DOHH2 (cell line): ENCODE measurements around the gene AFAP1.

Experiments used
- H3F3A ChIP-seq: fragments of 200-600 bp; sonication (generic), shearing (Covaris generic); 2 replicates; pipeline ENCODE4 v1.6.0; 2016; ENCODE audit warnings: antibody characterized with exemption, mild to moderate bottlenecking; ENCODE audit not compliant: control insufficient read depth, insufficient read depth
- H3K27ac ChIP-seq: fragments of 200-600 bp; sonication (generic); 2 replicates; pipeline ENCODE4 v1.5.1; 2014; ENCODE audit warnings: low read depth, mild to moderate bottlenecking, low read length, moderate library complexity
- H3K27me3 ChIP-seq: fragments of 200-600 bp; sonication (generic); 2 replicates; pipeline ENCODE4 v1.6.1; 2014; ENCODE audit warnings: mild to moderate bottlenecking, low read length, mixed read lengths; ENCODE audit not compliant: control insufficient read depth
- H3K36me3 ChIP-seq: fragments of 200-600 bp; sonication (generic); 2 replicates; pipeline ENCODE4 v1.6.1; 2014; ENCODE audit warnings: mild to moderate bottlenecking, low read length, moderate library complexity, mixed read lengths; ENCODE audit not compliant: control insufficient read depth
- H3K4me1 ChIP-seq: fragments of 200-600 bp; sonication (generic); 2 replicates; pipeline ENCODE4 v1.6.1; 2014; ENCODE audit warnings: mild to moderate bottlenecking, low read length, mixed read lengths; ENCODE audit not compliant: control insufficient read depth
- H3K4me2 ChIP-seq: fragments of 200-600 bp; sonication (generic); 2 replicates; pipeline ENCODE4 v1.6.0; 2014; ENCODE audit warnings: mild to moderate bottlenecking, low read length, moderate library complexity
- H3K4me3 ChIP-seq: fragments of 200-600 bp; sonication (generic); 2 replicates; pipeline ENCODE4 v1.5.1; 2014; ENCODE audit warnings: mild to moderate bottlenecking, low read length, mixed read lengths
- H3K79me2 ChIP-seq: fragments of 200-600 bp; sonication (generic); 2 replicates; pipeline ENCODE4 v1.6.1; 2014; ENCODE audit warnings: mild to moderate bottlenecking, low read length, mixed read lengths; ENCODE audit not compliant: control insufficient read depth
- H3K9me2 ChIP-seq: fragments of 200-600 bp; sonication (generic); replicated peaks from 2 replicates; pipeline ENCODE4 v1.6.1; 2014; ENCODE audit warnings: mild to moderate bottlenecking, low read length, mixed read lengths; ENCODE audit not compliant: control insufficient read depth
- H3K9me3 ChIP-seq: fragments of 200-600 bp; sonication (generic); 2 replicates; pipeline ENCODE4 v1.6.1; 2014; ENCODE audit warnings: antibody characterized with exemption, low read length, mixed read lengths; ENCODE audit not compliant: control insufficient read depth, insufficient read depth
- H4K20me1 ChIP-seq: fragments of 200-600 bp; sonication (generic); 2 replicates; pipeline ENCODE4 v1.6.0; 2014; ENCODE audit warnings: low read depth, mild to moderate bottlenecking, antibody characterized with exemption, low read length, moderate library complexity; ENCODE audit not compliant: control insufficient read depth, insufficient read depth
- EZH2phosphoT487 ChIP-seq: fragments of 200-600 bp; sonication (generic); IDR thresholded peaks from 2 replicates; pipeline ENCODE4 v1.6.1; 2017; ENCODE audit warnings: borderline replicate concordance, mild to moderate bottlenecking, antibody characterized with exemption, low read length, moderate library complexity, mixed read lengths
- TF ChIP-seq, protein P1 (sequence below): fragments of 200-600 bp; sonication (generic); IDR thresholded peaks from one replicate; pipeline ENCODE4 v1.5.1; 2014; ENCODE audit warnings: antibody characterized with exemption, mild to moderate bottlenecking, low read depth, low read length; ENCODE audit not compliant: poor library complexity, severe bottlenecking

AFAP1 gene

GRCh38 chr4:7765666-7766065 lies 174.0 kb downstream of the AFAP1 start:
- no peak overlapping the region for H3K27ac ChIP-seq
- H3K4me3 ChIP-seq = no peak overlapping the region
- TF ChIP-seq, protein P1, sequence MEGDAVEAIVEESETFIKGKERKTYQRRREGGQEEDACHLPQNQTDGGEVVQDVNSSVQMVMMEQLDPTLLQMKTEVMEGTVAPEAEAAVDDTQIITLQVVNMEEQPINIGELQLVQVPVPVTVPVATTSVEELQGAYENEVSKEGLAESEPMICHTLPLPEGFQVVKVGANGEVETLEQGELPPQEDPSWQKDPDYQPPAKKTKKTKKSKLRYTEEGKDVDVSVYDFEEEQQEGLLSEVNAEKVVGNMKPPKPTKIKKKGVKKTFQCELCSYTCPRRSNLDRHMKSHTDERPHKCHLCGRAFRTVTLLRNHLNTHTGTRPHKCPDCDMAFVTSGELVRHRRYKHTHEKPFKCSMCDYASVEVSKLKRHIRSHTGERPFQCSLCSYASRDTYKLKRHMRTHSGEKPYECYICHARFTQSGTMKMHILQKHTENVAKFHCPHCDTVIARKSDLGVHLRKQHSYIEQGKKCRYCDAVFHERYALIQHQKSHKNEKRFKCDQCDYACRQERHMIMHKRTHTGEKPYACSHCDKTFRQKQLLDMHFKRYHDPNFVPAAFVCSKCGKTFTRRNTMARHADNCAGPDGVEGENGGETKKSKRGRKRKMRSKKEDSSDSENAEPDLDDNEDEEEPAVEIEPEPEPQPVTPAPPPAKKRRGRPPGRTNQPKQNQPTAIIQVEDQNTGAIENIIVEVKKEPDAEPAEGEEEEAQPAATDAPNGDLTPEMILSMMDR = no peak
- TF ChIP-seq EZH2phosphoT487 = no peak
- H4K20me1 ChIP-seq = no peaks in the 10 kb centered on the region
- peaks cover 9% of the 10 kb centered on the region; the same call in 1 of the 2 replicates for H3K27me3 ChIP-seq
- no peaks in the 10 kb centered on the region for H3K9me3 ChIP-seq
- H3K36me3 ChIP-seq = no peaks in the 10 kb centered on the region
- no peaks in the 10 kb centered on the region for H3F3A ChIP-seq
- H3K4me2 ChIP-seq = no peak overlapping the region
- H3K9me2 ChIP-seq = no peaks in the 10 kb centered on the region
- peaks cover 3% of the 10 kb centered on the region for H3K4me1 ChIP-seq
- no peaks in the 10 kb centered on the region for H3K79me2 ChIP-seq

DNA sequence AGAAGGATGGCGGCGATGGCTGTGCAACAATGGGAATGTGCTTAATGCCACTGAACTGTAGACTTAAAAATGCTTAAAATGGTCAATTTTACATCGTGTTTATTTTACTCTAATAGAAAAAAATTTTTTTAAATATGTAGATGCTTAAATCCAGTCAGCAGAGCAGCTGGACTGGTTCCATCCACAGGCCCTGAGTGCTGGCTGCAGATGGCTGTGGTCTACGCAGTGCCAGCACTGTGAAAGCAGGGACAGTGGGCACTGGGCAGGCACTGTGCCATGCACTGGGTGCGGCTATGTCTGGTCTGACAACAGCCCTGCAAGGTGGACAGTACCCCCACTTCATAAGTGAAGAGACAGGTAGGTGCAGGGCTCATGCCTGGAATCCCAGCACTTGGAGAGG lies 175.2 kb downstream of the AFAP1 start:
- Histone ChIP-seq H3K4me1 (peaks cover 3% of the 10 kb centered on the region), H3K27me3 (peaks cover 11% of the 10 kb centered on the region; the same call in 1 of the 2 replicates), H3K36me3 (no peaks in the 10 kb centered on the region)

DNA sequence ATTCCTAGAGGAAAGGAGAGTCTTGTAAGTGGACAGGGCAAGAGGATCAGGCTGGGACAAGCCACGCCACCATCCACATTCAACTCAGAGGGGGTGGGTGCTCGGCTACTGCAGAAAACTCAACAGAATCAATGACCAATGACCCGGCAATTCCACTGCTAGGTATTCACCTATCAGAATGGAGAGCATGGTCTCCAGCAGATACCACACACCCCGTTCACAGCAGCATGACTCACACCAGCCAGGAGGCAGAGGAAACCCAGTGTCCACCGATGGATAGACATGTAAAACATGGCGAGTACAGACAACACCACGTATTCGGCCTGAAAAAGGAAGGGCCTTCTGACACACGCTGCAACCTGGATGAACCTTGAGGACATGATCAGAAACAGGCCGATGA lies 175.9 kb downstream of the AFAP1 start:
- no peaks in the 10 kb centered on the region for H3K79me2 ChIP-seq
- no peak overlapping the region for H3K27ac ChIP-seq
- peaks cover 13% of the 10 kb centered on the region; the same call in 1 of the 2 replicates for H3K27me3 ChIP-seq
- no peaks in the 10 kb centered on the region for H3K9me3 ChIP-seq
- no peak overlapping the region for H3K4me3 ChIP-seq
- H3K4me2 ChIP-seq = no peak overlapping the region
- no peaks in the 10 kb centered on the region for H3K36me3 ChIP-seq
- H3K9me2 ChIP-seq = no peaks in the 10 kb centered on the region
- H4K20me1 ChIP-seq = no peaks in the 10 kb centered on the region
- H3F3A ChIP-seq = no peaks in the 10 kb centered on the region
- H3K4me1 ChIP-seq = peaks cover 9% of the 10 kb centered on the region
- TF ChIP-seq, protein P1 = no peak
- TF ChIP-seq EZH2phosphoT487 = no peak

More for the DNA sequence above, 175.2 kb downstream of the AFAP1 start:
- no peaks in the 10 kb centered on the region for H3K9me2 ChIP-seq
- H3K27ac ChIP-seq = no peak overlapping the region
- H4K20me1 ChIP-seq = no peaks in the 10 kb centered on the region
- TF ChIP-seq, protein P1 = no peak
- no peak for TF ChIP-seq EZH2phosphoT487
- no peaks in the 10 kb centered on the region for H3K9me3 ChIP-seq
- H3K79me2 ChIP-seq = no peaks in the 10 kb centered on the region
- no peaks in the 10 kb centered on the region for H3F3A ChIP-seq
- H3K4me3 ChIP-seq = no peak overlapping the region
- H3K4me2 ChIP-seq = no peak overlapping the region

- peaks cover 9% of the 10 kb centered on the region for H3K4me1 ChIP-seq
- no peak overlapping the region for H3K4me3 ChIP-seq
- no peaks in the 10 kb centered on the region for H4K20me1 ChIP-seq
- H3F3A ChIP-seq = no peaks in the 10 kb centered on the region
- H3K9me2 ChIP-seq = no peaks in the 10 kb centered on the region
- no peak for TF ChIP-seq EZH2phosphoT487
- TF ChIP-seq, protein P1 = no peak
- no peaks in the 10 kb centered on the region for H3K9me3 ChIP-seq
- H3K27ac ChIP-seq = no peak overlapping the region
- H3K4me2 ChIP-seq = no peak overlapping the region
- H3K79me2 ChIP-seq = no peaks in the 10 kb centered on the region
- H3K36me3 ChIP-seq = no peaks in the 10 kb centered on the region
- H3K27me3 ChIP-seq = peaks cover 13% of the 10 kb centered on the region
Measured at GRCh38 chr4:7763106-7763505, 176.6 kb downstream of the AFAP1 start.
